MM.1S (cell line): ENCODE measurements around the gene LRTM2.

Experiments
- DNase-seq: peaks from one replicate; pipeline ENCODE4 v3.0.0-alpha.2; 2015
- H2AFZ ChIP-seq: fragments of 300-600 bp; sonication (generic); 2 replicates; pipeline ENCODE4 v1.6.0; 2016; ENCODE audit warnings: antibody characterized with exemption, low read length
- H3F3A ChIP-seq: fragments of 300-600 bp; sonication (generic); 2 replicates; pipeline ENCODE4 v1.6.1; 2016; ENCODE audit warnings: mild to moderate bottlenecking, antibody characterized with exemption, low read length, moderate library complexity, mixed read lengths; ENCODE audit not compliant: insufficient read depth
- H3K27ac ChIP-seq: fragments of 300-600 bp; sonication (generic); 2 replicates; pipeline ENCODE4 v1.5.1; 2016; ENCODE audit warnings: mild to moderate bottlenecking, low read length
- H3K27me3 ChIP-seq: fragments of 300-600 bp; sonication (generic); replicated peaks from 2 replicates; pipeline ENCODE4 v1.6.0; 2016; ENCODE audit warnings: low read length; ENCODE audit not compliant: insufficient read depth
- H3K36me3 ChIP-seq: fragments of 300-600 bp; sonication (generic); replicated peaks from 2 replicates; pipeline ENCODE4 v1.6.1; 2016; ENCODE audit warnings: mild to moderate bottlenecking, low read length, mixed read lengths; ENCODE audit not compliant: insufficient read depth
- H3K4me1 ChIP-seq: fragments of 300-600 bp; sonication (generic); 2 replicates; pipeline ENCODE4 v1.6.1; 2016; ENCODE audit warnings: low read length, mixed read lengths
- H3K4me2 ChIP-seq: fragments of 300-600 bp; sonication (generic); 2 replicates; pipeline ENCODE4 v1.6.0; 2016; ENCODE audit warnings: low read depth, low read length
- H3K4me3 ChIP-seq: fragments of 300-600 bp; sonication (generic); 2 replicates; pipeline ENCODE4 v1.5.1; 2016; ENCODE audit warnings: low read length, mixed read lengths
- H3K79me2 ChIP-seq: fragments of 300-600 bp; sonication (generic); 2 replicates; pipeline ENCODE4 v1.6.1; 2016; ENCODE audit warnings: mixed run types, low read length, mixed read lengths
- H3K9ac ChIP-seq: fragments of 300-600 bp; sonication (generic); 2 replicates; pipeline ENCODE4 v1.6.1; 2016; ENCODE audit warnings: low read length, mixed read lengths
- H3K9me2 ChIP-seq: fragments of 300-600 bp; sonication (generic); replicated peaks from 2 replicates; pipeline ENCODE4 v1.6.1; 2016; ENCODE audit warnings: mild to moderate bottlenecking, low read length, mixed read lengths; ENCODE audit not compliant: insufficient read depth
- H3K9me3 ChIP-seq: fragments of 300-600 bp; sonication (generic); replicated peaks from 2 replicates; pipeline ENCODE4 v1.6.1; 2016; ENCODE audit warnings: mild to moderate bottlenecking, low read length, mixed read lengths; ENCODE audit not compliant: insufficient read depth
- H4K20me1 ChIP-seq: fragments of 300-600 bp; sonication (generic); 2 replicates; pipeline ENCODE4 v1.6.1; 2016; ENCODE audit warnings: mild to moderate bottlenecking, low read length, moderate library complexity, mixed read lengths; ENCODE audit not compliant: insufficient read depth
- EZH2 ChIP-seq: fragments of 300-600 bp; sonication (generic); optimal IDR thresholded peaks from 2 replicates; pipeline ENCODE3; 2017; ENCODE audit warnings: low read depth, mild to moderate bottlenecking, antibody characterized with exemption, low read length, mixed read lengths
- EZH2phosphoT487 ChIP-seq: fragments of 300-600 bp; sonication (generic); IDR thresholded peaks from 2 replicates; pipeline ENCODE4 v1.6.1; 2018; ENCODE audit warnings: antibody characterized with exemption, low read length
- TF ChIP-seq, protein P1 (sequence below): fragments of 300-600 bp; sonication (generic); IDR thresholded peaks from 2 replicates; pipeline ENCODE4 v1.5.1; 2016; ENCODE audit warnings: antibody characterized with exemption, low read length, mixed read lengths

Gene LRTM2

DNA sequence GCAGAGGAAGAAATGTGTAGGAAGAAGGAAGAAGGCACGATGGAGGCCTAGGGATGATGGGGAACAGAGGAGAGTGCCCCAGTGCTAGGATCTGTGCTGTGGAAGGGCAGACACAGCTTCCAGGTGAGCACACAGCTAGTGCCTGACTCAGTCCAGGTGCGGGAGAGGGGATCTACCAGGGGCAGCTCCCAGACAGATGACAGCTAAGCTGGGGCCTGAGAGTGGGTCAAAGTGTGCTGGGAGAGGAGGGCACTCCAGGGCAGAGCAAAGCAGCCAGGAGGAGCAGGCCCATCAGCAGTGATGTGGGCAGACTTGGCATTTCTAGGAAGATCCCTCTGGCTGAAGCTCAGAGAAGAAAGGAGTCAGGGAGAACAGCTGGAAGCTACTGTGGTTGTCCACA is 36.7 kb downstream of the LRTM2 start:
- no peaks in the 10 kb centered on the region for H3K9me3 ChIP-seq
- no peaks in the 10 kb centered on the region for H3K36me3 ChIP-seq
- no peak overlapping the region for H3K4me3 ChIP-seq
- H3K27me3 ChIP-seq = no peaks in the 10 kb centered on the region
- no peak overlapping the region for H2AFZ ChIP-seq
- TF ChIP-seq EZH2phosphoT487 (no peak), EZH2 (no peak)
- TF ChIP-seq, protein P1, sequence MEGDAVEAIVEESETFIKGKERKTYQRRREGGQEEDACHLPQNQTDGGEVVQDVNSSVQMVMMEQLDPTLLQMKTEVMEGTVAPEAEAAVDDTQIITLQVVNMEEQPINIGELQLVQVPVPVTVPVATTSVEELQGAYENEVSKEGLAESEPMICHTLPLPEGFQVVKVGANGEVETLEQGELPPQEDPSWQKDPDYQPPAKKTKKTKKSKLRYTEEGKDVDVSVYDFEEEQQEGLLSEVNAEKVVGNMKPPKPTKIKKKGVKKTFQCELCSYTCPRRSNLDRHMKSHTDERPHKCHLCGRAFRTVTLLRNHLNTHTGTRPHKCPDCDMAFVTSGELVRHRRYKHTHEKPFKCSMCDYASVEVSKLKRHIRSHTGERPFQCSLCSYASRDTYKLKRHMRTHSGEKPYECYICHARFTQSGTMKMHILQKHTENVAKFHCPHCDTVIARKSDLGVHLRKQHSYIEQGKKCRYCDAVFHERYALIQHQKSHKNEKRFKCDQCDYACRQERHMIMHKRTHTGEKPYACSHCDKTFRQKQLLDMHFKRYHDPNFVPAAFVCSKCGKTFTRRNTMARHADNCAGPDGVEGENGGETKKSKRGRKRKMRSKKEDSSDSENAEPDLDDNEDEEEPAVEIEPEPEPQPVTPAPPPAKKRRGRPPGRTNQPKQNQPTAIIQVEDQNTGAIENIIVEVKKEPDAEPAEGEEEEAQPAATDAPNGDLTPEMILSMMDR = no peak
- no peak overlapping the region for H3K4me2 ChIP-seq
- DNase-seq = no peak
- H3K9ac ChIP-seq = no peak overlapping the region
- H3K9me2 ChIP-seq = no peaks in the 10 kb centered on the region
- H3K4me1 ChIP-seq = peaks cover 11% of the 10 kb centered on the region; the same call in 1 of the 2 replicates
- no peaks in the 10 kb centered on the region for H3F3A ChIP-seq
- H3K79me2 ChIP-seq = no peaks in the 10 kb centered on the region
- no peak overlapping the region for H3K27ac ChIP-seq
- H4K20me1 ChIP-seq = no peaks in the 10 kb centered on the region

DNA sequence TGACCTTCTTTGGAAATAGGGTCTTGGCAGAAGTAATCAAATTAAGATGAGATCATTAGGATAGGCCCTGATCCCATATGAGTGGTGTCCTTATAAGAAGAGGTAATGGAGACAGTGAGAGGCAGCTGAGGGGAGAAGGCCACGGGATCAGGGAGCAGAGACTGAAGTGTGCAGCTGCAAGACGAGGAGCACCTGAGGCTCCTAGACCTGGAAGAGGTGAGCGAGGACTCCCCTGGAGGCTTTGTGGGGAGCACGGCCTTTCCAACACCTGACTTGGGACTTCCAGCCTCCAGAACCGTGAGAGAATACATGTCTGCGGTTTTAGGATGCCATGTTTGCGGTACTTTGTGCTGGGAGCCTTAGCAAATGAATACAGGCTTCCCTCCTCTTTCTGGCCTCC is 37.5 kb downstream of the LRTM2 start:
- no peak for DNase-seq
- Histone ChIP-seq H3F3A (no peaks in the 10 kb centered on the region), H4K20me1 (no peaks in the 10 kb centered on the region), H3K27me3 (no peaks in the 10 kb centered on the region), H3K4me3 (no peak overlapping the region), H3K9ac (no peak overlapping the region), H3K4me2 (no peak overlapping the region), H2AFZ (no peak overlapping the region), H3K79me2 (no peaks in the 10 kb centered on the region), H3K27ac (no peak overlapping the region), H3K9me2 (no peaks in the 10 kb centered on the region), H3K9me3 (no peaks in the 10 kb centered on the region), H3K36me3 (no peaks in the 10 kb centered on the region), H3K4me1 (peaks cover 11% of the 10 kb centered on the region; the same call in 1 of the 2 replicates)
- TF ChIP-seq, protein P1 = no peak
- no peak for TF ChIP-seq EZH2
- TF ChIP-seq EZH2phosphoT487 = no peak

DNA sequence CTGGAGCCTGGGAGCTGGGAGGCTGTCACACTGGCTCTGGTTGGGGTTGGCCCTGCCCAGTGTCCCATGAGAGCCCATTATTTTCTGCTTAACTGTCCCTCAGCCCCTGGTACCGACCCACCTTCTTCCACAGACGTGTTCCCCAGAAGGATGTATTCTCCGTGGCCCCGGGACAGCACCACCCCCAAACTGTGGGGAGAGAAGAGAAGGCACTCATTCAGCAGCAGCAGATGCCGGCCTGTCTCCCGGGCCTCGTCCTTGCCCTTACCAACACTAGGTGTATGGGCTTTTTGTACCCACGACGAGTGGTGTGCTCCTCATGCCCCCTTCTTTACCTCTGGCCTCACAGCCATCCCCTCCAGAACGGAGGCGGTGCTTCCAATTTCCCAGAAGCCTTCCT is 38.1 kb downstream of the LRTM2 start:
- Histone ChIP-seq H4K20me1 (no peaks in the 10 kb centered on the region), H3K9me3 (no peaks in the 10 kb centered on the region), H2AFZ (no peak overlapping the region), H3K9me2 (no peaks in the 10 kb centered on the region), H3K27ac (no peak overlapping the region), H3K4me3 (no peak overlapping the region), H3K4me1 (peaks cover 11% of the 10 kb centered on the region; the same call in 1 of the 2 replicates), H3K79me2 (no peaks in the 10 kb centered on the region), H3K4me2 (no peak overlapping the region), H3K9ac (no peak overlapping the region), H3K36me3 (no peaks in the 10 kb centered on the region), H3K27me3 (no peaks in the 10 kb centered on the region), H3F3A (no peaks in the 10 kb centered on the region)
- no peak for DNase-seq
- TF ChIP-seq EZH2phosphoT487 = no peak
- no peak for TF ChIP-seq EZH2
- TF ChIP-seq, protein P1 = no peak
